ENCODE results near the gene DRD2. TPM values are rescaled to one million over a fixed set of nuclear protein-coding genes. Genes with fewer than 3 reads are reported as not detected.

The DRD2 gene
- total RNA-seq, 1 experiment from 2014 or later: 0.44 TPM

- Histone ChIP-seq H3K9ac (ENCODE audit: extremely low read depth, insufficient read length, low read length) (no peak overlapping the region), H2AK5ac (ENCODE audit: insufficient read length, low read length) (no peak overlapping the region), H3K27me3 (ENCODE audit: insufficient read depth, low read length) (no peaks in the 10 kb centered on the region), H4K5ac (ENCODE audit: insufficient read length, low read depth, low read length) (no peak overlapping the region), H4K8ac (replicated peaks; ENCODE audit: insufficient read length, low read depth, low read length) (no peak overlapping the region), H4K91ac (ENCODE audit: insufficient read length, low read depth, low read length) (no peak overlapping the region), H3K27ac (ENCODE audit: insufficient read length, low read depth, low read length) (no peak overlapping the region), H4K20me1 (ENCODE audit: control insufficient read depth, insufficient read depth, insufficient read length) (no peaks in the 10 kb centered on the region), H2BK120ac (ENCODE audit: low read depth, low read length, poor library complexity, severe bottlenecking) (no peak overlapping the region), H3K23me2 (ENCODE audit: insufficient read length, low read depth, low read length, poor library complexity, severe bottlenecking) (no peaks in the 10 kb centered on the region), H3K4me2 (ENCODE audit: insufficient read depth, insufficient read length, low read length) (no peak overlapping the region), H3K4ac (ENCODE audit: low read depth, low read length) (no peak overlapping the region), H3T11ph (ENCODE audit: low read length) (no peak overlapping the region), H3K9me3 (ENCODE audit: control insufficient read depth, low read depth, low read length) (no peaks in the 10 kb centered on the region), H3K79me2 (ENCODE audit: insufficient read depth, low read length) (no peaks in the 10 kb centered on the region), H3K56ac (ENCODE audit: insufficient read length, low read depth, low read length) (no peak overlapping the region), H3K4me1 (ENCODE audit: insufficient read depth, low read length) (no peaks in the 10 kb centered on the region), H2BK15ac (ENCODE audit: low read depth, low read length) (no peak overlapping the region), H2BK12ac (ENCODE audit: insufficient read length, low read depth, low read length) (no peak overlapping the region), H2AFZ (ENCODE audit: low read length) (no peak overlapping the region), H3K79me1 (ENCODE audit: insufficient read depth, low read depth, low read length, poor library complexity, severe bottlenecking) (no peaks in the 10 kb centered on the region), H2BK5ac (ENCODE audit: insufficient read length, low read length) (no peak overlapping the region), H2BK20ac (ENCODE audit: low read depth, low read length, poor library complexity, severe bottlenecking) (no peak overlapping the region), H3K23ac (ENCODE audit: insufficient read length, low read depth, low read length) (no peak overlapping the region), H3K18ac (ENCODE audit: insufficient read length, low read depth, low read length) (no peak overlapping the region), H3K14ac (ENCODE audit: insufficient read depth, low read length) (no peak overlapping the region)
- TF ChIP-seq CTCF (conservative IDR thresholded peaks at IDR 0.05): no peak
- H3K27ac Mint-ChIP-seq: no peak overlapping the region
- no peaks in the 10 kb centered on the region for H3K27me3 Mint-ChIP-seq (ENCODE audit: low read depth)
- no peaks in the 10 kb centered on the region for H3K9me3 Mint-ChIP-seq
- DNase-seq: no peak
- no CpG with 5 or more reads among the region's 7 CpGs for WGBS (ENCODE audit: extremely low coverage, insufficient read length, low lambda C conversion rate)
- H3K4me1 Mint-ChIP-seq: peaks cover 12 to 14% of the 10 kb centered on the region in 2 experiments
- no peaks in the 10 kb centered on the region for H3K36me3 Mint-ChIP-seq (ENCODE audit: insufficient read depth in 1 of 3, low read depth in 3 of 3)
- no peak overlapping the region for H3K4me3 Mint-ChIP-seq
Measured at GRCh38 chr11:113363996-113364641, 111.1 kb downstream of the DRD2 start.

Data from H9 (cell line).